HG02759 (cell line): ENCODE data around the gene NOXO1.

ENCODE experiments used
- ATAC-seq: cut with Tn5 transposase; IDR thresholded peaks from one replicate; pipeline ENCODE4 v1.9.1; 2021; ENCODE audit warnings: mild to moderate bottlenecking, moderate library complexity; ENCODE audit not compliant: unreplicated experiment

The NOXO1 gene

DNA sequence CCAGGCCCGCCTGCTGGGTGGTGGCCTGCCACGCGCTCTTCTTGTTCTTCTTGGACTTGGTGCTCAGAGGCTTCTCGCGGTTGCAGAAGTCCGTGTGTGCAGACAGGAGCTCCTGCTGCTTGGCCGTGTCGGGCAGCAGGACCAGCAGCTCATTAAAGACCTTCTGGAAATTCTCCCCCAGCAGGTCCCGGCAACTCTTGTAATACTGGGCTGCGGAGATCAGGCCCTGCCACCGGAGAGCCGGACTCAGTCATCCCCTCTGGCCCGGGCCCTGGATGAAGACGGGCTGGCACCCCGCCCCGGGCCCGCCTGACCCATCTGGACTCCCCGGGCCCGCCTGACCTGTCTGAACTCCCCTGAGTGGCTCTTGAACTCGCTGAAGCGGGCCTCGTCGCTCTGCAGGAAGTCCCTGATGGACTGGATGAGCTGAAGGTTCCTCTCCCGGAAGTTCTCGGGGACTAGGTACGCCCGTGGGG is 17.1 kb upstream of the NOXO1 start:
- ATAC-seq = no peak

DNA sequence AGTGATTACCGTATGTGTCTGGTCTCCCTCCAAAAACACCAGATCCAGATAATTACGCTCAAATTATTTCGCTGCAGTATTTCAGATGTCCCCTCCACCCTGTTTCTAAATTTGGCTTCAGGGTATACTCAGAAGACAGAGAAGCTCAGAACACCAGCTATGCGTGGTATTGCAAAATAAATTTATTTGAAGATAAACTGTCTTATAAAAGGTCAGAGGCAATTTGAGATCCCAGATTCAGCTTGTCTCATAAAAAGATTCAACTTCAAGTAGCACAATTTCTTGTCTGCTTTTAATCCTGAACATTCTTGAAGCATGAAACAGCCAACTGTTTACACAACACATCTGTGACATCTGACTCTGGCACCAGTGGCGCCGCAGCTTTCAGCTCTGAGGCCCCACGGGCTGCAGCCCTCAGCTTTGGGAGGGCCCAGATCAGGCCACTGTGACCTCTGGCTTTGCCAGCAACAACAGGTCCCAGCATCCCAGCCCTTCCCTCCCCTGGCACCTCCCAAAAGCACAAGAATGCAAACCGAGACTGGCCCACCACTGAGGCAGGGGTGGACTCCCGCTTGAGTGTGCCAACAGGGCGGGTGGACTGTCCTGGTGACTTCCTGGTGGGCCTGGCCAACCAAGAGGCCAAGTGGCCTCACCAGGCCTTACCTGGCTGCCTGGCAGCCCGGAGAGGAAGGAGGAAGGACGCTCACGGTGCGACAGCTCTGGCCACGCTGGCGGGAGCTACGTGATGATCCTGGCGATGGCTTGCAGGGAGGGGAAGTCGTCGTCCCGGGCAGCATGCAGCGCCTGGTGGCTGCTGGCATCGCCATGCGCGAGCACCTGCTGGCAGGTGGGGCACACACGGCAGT is 16.5 kb upstream of the NOXO1 start:
- no peak for ATAC-seq

DNA sequence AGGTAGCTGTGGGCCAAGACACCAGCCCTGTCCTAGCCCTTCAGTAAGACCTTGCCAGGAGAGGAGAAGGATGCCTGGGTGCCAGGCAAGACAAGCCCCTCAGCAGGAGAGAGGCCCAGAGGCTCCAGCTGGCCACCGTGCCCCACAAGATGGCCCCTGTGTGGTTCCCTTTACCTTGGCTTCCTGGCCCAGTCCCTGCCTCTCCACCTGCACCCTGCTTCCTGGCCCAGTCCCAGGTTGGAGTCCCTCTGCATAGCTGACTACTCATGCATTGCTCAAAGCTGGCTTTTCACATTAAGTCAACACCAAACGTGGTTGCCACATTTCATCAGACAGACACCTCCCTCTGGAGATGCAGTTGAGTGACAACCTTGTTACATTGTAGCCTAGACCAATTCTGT is 12.5 kb upstream of the NOXO1 start:
- no peak for ATAC-seq

DNA sequence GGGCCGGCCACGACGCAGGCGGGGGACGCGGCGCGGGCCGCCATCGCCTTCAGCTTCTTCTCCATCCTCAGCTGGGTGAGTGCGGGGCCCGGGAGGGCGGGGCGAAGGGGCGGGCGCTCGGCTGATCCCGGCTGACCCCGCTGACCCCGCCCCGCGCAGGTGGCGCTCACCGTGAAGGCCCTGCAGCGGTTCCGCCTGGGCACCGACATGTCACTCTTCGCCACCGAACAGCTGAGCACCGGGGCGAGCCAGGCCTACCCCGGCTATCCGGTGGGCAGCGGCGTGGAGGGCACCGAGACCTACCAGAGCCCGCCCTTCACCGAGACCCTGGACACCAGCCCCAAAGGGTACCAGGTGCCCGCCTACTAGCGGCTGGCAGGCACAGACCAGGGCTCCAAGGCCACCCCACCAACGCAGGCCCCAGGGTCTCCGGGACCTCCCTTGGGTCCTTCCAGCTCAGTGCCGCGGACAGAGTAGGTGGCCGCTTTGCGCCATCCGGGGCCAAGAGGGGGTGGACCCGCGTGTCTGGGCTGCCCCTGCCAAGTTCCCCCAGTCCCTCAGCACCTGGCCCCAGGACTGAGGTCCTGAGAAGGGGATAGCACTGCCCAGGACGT is 11.5 kb upstream of the NOXO1 start:
- no peak for ATAC-seq

DNA sequence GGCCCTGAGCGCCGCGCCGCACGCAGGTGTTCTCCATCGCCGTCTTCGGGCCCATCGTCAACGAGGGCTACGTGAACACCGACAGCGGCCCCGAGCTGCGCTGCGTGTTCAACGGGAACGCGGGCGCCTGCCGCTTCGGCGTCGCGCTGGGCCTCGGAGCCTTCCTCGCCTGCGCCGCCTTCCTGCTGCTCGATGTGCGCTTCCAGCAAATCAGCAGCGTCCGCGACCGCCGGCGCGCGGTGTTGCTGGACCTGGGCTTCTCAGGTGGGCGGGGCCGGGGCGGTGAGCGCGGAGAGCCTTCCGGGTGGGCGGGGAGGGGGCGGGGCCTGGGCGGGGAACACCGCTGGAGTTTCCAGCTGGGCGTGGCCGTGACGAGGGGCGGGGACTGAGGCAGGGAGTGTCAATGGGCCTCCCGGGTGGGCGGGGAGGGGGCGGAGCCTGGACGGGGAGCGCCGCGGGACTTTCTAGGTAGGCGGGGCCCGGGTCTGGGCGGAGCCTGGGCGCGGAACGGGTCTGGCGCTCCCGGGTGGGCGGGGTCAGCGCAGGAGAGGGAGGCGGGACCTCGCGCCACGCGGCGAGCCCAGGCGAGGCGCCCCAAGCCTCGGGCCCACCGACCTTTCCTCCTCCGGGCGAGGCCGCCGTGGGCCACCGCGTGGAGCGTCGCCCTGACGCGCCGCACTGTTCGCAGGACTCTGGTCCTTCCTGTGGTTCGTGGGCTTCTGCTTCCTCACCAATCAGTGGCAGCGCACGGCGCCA is 10.9 kb upstream of the NOXO1 start:
- ATAC-seq = peak; percentile 60

DNA sequence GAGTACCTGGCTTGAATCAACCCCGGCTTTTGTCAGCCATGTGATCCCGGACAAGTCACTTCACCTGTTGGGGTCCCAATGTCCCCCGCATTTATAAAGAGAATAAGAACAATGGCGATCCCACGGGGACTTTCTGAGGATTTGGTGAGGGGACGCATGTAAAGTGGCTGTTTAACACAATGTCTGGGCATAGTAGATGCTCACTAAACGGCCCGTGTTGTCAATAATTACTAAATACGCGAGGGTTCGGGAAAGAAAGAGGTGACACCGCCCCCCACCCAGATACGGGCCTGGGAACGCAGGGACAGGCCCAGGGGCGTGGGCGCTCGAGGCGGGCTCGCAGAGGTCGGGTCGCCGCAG is 10.3 kb upstream of the NOXO1 start:
- ATAC-seq = no peak

DNA sequence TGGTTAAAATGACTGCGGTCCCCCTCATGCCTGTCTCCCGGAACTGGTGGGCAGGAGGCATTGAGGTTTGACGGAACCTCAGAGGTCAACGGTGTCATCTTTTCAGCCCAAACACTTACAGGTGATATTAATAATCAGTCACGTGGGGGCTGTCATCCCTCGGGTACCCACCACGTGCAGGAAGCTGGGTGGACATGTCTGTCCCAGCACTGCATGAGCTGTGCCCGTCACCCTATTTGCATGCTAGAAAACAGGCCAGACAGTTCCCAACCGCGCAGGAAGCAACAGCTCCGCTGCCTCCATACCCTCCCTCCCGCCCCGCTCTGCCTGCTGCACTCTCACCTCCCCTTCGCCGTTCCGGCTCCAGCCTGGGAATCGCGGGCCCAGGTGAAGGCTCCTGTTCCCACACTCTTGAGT is 9.9 kb upstream of the NOXO1 start:
- ATAC-seq = peak; percentile 30

DNA sequence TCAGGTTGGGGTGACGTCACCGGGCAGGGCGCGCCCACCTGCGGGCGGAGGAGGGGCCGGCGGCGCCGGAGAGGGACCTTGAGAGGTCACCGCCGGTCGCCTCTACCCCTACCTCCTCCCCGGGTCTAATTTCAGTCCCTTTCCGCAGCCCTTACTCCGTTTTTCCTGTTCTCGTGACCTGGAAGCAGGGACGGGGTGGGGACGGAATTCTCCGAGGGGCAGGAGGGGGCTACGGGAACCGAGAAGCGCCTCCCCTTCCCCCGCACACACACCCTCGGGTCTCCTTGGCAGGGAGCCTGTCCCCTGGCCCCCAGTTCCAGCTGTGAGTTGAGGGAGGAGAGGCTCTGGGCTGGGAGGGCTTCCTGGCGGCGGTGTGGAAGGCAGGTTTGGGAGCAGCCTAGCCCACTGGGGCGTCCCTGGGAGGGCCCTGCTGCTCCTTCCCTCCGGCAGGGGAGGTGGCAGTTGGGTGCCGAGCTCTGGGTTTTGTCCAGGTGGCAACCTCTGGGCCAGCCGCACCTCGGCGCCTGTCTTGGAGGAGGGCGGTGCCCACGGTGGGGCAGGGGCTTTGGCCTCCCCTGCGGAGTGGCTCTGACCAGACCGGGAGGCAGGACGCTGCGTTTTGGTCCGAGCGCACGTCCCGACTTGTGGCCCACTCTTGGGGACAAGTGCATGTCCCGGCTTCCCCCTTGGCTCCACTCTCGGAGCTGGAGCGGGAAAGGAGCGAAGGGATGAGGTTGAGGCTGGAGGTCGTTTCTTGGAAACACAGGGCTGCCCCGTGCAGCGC is 9.3 kb upstream of the NOXO1 start:
- ATAC-seq = no peak

DNA sequence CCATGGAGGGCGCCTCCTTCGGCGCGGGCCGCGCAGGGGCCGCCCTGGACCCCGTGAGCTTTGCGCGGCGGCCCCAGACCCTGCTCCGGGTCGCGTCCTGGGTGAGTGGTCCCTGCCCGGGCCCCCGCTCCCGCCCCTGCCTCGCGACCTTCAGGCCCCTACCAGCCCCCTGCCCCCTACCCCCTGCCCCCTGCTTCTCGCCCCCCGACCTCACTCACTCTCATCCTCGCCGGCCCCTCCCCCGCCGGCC is 8.8 kb upstream of the NOXO1 start:
- no peak for ATAC-seq

DNA sequence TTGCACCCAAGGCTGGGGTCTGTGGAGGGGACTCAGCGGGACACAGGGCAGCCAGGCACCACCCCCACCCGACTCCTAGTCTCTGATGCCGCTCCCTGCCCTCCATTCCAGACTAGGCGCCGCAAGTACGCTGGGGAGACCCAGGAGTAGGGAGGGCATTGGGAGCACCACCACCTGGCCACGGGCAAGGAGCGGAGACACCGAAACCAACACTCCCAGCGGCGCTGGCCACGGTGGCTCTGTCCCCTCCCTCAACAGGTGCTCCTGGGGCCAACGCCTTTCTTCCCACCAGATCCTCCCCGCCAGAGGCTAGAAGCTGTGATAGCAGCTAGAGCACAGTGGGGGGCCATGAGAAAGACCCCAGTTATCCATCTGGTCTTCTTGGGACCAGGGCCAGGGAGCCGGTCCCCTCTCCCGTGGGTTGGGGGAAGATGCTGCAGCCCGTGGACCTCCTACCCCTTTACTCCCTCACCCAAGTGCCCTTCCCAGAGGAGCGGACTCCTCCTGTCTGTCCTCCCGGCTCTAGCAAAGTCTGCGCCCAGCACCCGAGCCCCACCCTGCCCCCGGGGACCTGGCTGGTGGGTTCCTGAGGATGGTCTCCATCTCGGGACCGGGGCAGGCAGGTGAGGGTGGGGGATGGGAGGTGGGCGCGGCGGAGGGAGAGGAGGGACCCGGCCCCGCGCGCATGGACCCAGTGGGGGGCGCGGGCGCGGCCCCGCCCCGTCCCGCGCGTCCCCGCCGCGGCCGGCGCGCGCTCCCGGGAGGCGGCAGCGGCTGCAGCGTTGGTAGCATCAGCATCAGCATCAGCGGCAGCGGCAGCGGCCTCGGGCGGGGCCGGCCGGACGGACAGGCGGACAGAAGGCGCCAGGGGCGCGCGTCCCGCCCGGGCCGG is 8.2 kb upstream of the NOXO1 start, which contains the start of gene SYNGR3:
Gene SYNGR3 (plus strand): TSS at position 762 of the 892 bp plus-strand sequence. CDS start 133 bp downstream, outside the sequence.
- ATAC-seq = no peak

DNA sequence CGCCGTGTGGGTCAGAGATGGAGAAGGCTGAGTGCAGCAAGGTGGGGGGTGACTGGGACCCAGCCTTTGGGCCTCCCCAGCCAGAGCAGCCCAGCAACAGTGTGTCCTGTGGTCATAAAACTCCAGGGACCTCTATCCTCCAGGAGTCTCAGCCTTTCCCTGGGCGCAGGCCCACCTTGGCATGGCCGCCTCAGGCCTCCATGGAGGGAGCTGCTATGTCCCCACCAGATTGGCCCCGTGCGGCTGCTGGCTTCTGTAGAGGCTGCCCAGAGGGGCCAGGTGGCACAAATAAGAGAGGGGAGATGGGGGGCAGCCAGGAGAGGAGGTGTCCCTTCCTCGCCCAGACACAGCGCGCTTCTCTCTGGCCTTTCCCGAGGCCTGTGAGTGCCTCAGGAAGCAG is 5.9 kb upstream of the NOXO1 start:
- ATAC-seq = no peak

DNA sequence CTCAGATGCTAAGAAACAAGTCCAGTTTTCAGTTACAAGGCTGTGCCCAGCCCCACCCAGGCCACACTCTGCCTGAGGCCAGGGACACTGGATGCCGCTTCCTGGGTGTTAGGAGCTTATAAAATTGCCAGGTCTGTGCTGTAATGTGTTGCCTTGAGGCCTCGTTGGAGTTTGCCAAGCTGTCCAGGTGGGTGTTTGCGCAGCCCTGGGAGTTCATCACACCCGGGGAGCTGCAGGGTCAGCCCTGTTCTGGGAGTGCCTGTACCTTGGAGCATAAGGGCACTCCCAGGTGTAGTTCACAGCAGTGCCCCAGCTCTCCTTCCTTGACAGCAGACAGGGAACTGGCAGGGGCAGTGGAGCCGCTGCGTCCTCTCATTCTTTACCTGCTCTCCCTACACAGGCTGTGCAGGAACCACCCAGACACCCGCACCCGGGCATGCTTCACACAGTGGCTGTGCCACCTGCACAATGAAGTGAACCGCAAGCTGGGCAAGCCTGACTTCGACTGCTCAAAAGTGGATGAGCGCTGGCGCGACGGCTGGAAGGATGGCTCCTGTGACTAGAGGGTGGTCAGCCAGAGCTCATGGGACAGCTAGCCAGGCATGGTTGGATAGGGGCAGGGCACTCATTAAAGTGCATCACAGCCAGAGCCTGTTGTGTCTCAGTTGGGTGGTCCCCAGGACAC is 4.3 kb upstream of the NOXO1 start:
- no peak for ATAC-seq

DNA sequence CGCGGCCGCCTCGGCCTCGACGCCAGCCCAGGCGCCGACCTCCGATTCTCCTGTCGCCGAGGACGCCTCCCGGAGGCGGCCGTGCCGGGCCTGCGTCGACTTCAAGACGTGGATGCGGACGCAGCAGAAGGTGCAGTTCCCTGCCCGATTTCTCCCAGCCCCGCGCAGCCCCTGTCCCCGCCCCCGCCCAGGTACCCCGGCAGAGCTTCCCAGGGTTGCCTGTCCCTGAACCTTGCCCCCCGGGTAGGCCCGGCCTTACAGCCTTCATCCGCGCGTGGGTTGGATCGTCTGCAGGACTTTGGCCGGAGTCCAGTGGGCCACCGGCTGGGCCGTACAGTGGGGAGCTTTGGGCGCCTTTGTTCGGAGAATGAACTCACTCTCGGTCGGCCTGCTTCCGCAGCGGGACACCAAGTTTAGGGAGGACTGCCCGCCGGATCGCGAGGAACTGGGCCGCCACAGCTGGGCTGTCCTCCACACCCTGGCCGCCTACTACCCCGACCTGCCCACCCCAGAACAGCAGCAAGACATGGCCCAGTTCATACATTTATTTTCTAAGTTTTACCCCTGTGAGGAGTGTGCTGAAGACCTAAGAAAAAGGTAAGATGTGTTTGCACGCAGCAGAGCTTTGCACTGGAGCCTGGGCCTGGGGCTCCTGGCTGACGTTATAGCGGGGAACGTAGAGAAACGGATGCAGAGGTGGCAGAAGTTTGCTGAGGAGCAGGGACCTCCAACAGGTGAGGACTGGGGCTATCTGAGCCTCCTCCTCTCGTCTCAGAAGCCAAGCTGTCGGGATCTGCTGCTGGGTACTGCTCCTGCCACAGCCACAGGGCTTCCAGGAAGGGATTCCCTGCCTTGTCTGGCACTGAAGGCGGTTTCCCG is 3.3 kb upstream of the NOXO1 start:
- ATAC-seq = peak; percentile 14

DNA sequence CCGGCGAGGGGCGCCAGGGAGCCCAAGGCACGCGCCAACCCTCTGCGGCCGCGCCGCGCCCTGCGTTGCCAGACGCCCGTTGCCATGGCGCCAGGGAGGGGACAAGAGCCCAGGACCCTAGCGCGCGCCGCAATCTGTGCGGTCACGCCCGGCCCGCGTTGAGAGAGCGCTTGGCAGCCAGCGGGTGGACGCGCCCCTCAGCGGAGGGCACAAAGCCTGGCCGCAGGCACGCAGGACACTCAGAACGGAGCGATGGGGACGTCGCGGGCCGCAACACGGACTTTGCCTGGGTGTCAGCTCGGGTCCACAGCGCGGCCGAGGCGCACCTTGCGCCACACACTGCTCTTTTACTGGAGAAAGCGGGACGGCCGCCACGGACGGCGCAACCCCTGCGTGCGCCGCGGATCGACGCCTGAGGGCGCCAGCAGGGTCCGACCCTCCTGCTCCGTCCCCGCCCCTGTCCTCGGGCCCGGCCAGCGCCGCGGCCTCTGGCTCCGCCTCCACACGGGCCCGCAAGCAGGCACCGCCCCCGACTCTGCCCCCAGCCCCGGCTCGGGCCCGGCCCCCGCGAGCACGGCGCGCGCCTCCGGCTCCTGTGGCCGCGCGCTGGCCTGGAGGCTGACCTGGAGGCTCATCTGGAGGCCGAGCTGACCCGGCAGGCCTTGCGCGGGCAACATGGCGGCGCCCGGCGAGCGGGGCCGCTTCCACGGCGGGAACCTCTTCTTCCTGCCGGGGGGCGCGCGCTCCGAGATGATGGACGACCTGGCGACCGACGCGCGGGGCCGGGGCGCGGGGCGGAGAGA is 2.5 kb upstream of the NOXO1 start, which contains the start of gene GFER:
Gene GFER (plus strand): TSS at position 650 of the 803 bp plus-strand sequence. CDS start 26 bp downstream, at position 676.
- peak; percentile 80 for ATAC-seq

DNA sequence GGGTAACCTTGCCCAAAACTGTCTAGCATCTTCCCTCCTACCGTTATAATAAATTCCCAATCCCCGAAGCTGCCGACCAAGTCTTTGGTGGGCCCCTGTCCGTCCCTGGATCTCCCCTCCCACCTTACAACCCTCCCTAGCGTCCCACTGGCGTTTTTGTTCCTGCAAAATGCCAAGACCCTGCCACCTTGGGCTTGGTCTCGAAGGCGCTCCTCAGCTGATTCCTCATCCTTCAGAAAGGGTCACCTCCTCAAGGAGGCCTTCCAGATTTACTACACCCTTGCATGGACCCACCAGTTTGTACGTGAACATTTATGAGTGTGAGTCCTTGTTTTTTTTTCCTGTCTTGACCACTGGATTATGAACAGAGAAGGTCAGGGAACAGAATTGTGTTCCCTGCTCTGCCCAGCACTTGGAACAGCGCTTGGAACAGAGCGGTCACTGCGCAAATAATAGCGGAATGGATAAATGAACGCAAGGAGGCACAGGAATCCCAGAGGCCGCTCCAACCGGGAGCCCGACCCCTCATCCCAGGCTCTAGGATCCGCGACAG is 1.8 kb upstream of the NOXO1 start:
- ATAC-seq = no peak

DNA sequence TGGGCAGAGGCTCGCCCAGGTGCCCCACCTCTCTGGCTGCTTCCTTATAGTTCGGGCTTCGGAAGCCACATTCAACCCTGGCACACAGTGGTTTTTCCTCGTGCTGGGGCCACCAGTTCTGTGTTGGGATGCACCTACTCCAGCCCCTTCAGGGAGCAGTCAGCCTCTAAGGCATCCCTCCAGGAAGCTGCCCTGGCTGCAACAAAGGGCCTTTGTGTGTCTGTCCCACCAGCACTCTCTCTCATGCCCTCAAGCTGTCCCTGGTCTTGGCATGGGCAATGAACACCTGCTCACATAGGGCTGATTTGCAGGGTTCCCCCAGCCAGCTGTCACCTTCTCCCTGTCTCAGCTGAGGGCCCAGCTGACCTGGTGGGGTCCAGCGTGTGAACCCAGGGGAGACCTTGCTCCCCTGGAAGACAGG is 754 bp upstream of the NOXO1 start:
- no peak for ATAC-seq

DNA sequence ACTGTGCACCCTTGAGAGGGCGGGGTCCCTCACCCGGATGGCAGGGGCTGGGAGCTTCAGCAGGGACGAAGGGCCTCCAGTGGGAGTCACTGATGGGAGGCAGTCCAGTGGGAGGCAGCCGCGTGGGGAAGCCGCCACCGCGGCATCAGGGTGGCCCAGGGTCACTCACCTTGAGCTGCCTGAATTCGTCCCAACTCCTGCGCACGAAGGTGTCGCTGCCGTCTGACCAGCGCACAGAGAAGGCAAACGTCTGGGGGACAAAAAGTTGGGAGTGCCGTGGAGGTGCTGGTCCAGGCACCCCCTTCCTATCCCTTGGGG is 540 bp downstream of the NOXO1 start:
- ATAC-seq = no peak
